Measurements from ENCODE around the gene SLC22A3. TPM values are rescaled to one million over a fixed set of nuclear protein-coding genes. Genes with fewer than 3 reads are reported as not detected.

SLC22A3 gene
- total RNA-seq, 1 experiment from 2014 or later: 8.1 TPM

DNA sequence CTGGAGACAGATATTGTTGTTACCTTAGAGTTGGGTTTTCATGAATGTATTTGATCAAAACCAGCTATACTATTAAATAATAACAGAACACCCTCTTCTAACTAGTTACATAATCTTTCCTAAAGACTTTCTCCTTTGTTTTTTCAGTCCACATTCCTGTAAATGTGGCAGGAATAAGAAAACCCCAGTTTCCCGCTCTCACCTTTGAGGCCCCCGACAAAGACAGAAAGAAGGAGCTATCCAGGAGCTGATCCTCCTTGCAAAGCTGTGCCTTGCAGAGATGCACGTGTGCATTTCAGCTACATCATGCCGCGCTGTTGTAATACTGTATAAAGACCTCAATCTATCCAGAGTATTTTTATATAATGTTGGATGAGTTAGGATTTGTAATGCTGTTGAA is 102.7 kb downstream of the SLC22A3 start:
- Mint-ChIP-seq H3K27me3 (ENCODE audit: unreplicated experiment) (no peaks in the 10 kb centered on the region), H3K9me3 (ENCODE audit: low read depth, unreplicated experiment) (peaks cover 5% of the 10 kb centered on the region), H3K4me1 (ENCODE audit: low read depth, unreplicated experiment) (no peaks in the 10 kb centered on the region), H3K36me3 (ENCODE audit: insufficient read depth, unreplicated experiment) (no peaks in the 10 kb centered on the region), H3K27ac (ENCODE audit: unreplicated experiment) (no peak overlapping the region), H3K4me3 (ENCODE audit: low read depth, unreplicated experiment) (no peak overlapping the region)
- no peak for TF ChIP-seq CTCF (IDR thresholded peaks at IDR 0.05; ENCODE audit: unreplicated experiment)
- BruUV-seq (replicated peaks): no TSS peak
- CTCF ChIA-PET: no interaction called here
- DNase-seq: no peak
- intact Hi-C loops (cut with micrococcal nuclease; ENCODE audit: unreplicated experiment): no loop called here

- intact Hi-C loops (cut with micrococcal nuclease; ENCODE audit: unreplicated experiment): no loop called here
- peaks cover 3% of the 10 kb centered on the region for H3K9me3 Mint-ChIP-seq (ENCODE audit: low read depth, unreplicated experiment)
- H3K27ac Mint-ChIP-seq (ENCODE audit: unreplicated experiment): no peak overlapping the region
- no peak for TF ChIP-seq CTCF (IDR thresholded peaks at IDR 0.05; ENCODE audit: unreplicated experiment)
- no peaks in the 10 kb centered on the region for H3K36me3 Mint-ChIP-seq (ENCODE audit: insufficient read depth, unreplicated experiment)
- BruUV-seq (replicated peaks): no TSS peak
- no peaks in the 10 kb centered on the region for H3K4me1 Mint-ChIP-seq (ENCODE audit: low read depth, unreplicated experiment)
- CTCF ChIA-PET: no interaction called here
- no peak overlapping the region for H3K4me3 Mint-ChIP-seq (ENCODE audit: low read depth, unreplicated experiment)
- DNase-seq: no peak
- no peaks in the 10 kb centered on the region for H3K27me3 Mint-ChIP-seq (ENCODE audit: unreplicated experiment)
Observed at GRCh38 chr6:160454303-160454702, 106.1 kb downstream of the SLC22A3 start.

DNA sequence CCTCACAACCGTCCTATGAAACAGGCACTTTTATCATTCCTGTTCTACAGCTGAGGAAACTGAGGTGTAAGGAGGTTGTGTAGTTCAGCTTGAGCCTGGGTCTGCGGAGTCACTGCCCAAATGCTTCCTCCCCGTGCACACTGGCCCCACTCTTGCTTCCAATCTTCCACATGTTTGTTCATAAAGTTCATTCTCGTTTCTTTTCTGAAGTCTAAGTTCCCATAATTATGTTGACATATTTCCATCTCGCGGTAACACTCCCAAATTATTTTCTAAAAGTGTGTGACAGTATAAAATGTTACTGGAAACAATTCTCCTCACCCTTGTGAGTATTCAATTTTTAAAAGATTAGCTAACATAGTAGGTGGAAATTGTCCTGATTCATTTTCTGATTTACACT is 106.9 kb downstream of the SLC22A3 start:
- Mint-ChIP-seq H3K9me3 (ENCODE audit: low read depth, unreplicated experiment) (no peaks in the 10 kb centered on the region), H3K4me3 (ENCODE audit: low read depth, unreplicated experiment) (no peak overlapping the region), H3K27ac (ENCODE audit: unreplicated experiment) (no peak overlapping the region), H3K4me1 (ENCODE audit: low read depth, unreplicated experiment) (no peaks in the 10 kb centered on the region), H3K27me3 (ENCODE audit: unreplicated experiment) (no peaks in the 10 kb centered on the region), H3K36me3 (ENCODE audit: insufficient read depth, unreplicated experiment) (no peaks in the 10 kb centered on the region)
- CTCF ChIA-PET: interaction anchor here (1.0 to 1.9 kb wide), 5 partner anchors 200 to 592 kb away, joined by 3 to 24 read pairs (median 11); no protein-coding TSS in a partner anchor
- intact Hi-C loops (cut with micrococcal nuclease; ENCODE audit: unreplicated experiment): loop anchor here (5.0 kb wide), 1 partner anchor 498 kb away; no protein-coding TSS in a partner anchor
- DNase-seq: no peak
- TF ChIP-seq CTCF (IDR thresholded peaks at IDR 0.05; ENCODE audit: unreplicated experiment): no peak
- BruUV-seq (replicated peaks): no TSS peak

DNA sequence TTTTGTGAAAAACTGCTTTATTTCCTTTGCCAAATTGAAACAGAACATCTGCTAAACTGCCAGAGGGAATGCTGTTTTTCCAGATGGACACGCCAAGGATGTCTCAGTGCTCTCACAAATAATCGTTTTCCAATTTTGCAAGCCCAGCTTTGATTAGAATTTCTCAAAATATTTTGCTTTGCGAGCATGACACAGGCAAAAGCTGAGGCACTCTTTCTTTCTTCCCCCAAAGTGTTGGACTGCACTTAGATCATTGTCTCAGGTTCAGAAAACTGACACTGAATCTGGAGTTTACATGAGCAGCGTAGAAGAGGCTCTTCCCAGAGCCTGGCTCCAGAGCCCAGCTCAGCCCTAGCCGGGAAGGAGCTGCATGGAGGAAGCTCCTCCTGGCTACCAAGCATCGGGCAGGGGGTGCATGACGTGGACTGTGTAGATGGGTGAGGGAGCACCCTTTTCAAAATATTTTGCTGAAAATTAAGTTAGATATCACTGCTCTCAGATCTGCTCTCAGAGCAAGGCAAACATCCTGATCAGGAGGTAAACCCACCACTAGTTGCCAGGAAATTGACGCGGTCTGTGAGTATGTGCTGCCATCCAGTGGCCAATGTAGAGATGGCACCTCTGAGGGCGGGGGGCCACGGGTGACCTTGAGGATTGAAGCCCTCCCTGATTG is 107.5 kb downstream of the SLC22A3 start:
- BruUV-seq (replicated peaks): no TSS peak
- peak; percentile 70 for DNase-seq
- TF ChIP-seq CTCF (IDR thresholded peaks at IDR 0.05; ENCODE audit: unreplicated experiment): peak; percentile 98
- CTCF ChIA-PET: interaction anchor here (1.0 to 1.9 kb wide), 5 partner anchors 201 to 592 kb away, joined by 3 to 24 read pairs (median 11); no protein-coding TSS in a partner anchor
- H3K9me3 Mint-ChIP-seq (ENCODE audit: low read depth, unreplicated experiment): no peaks in the 10 kb centered on the region
- no peak overlapping the region for H3K4me3 Mint-ChIP-seq (ENCODE audit: low read depth, unreplicated experiment)
- intact Hi-C loops (cut with micrococcal nuclease; ENCODE audit: unreplicated experiment): loop anchor here (1.0 to 5.0 kb wide), 6 partner anchors 79 to 592 kb away; no protein-coding TSS in a partner anchor
- H3K27me3 Mint-ChIP-seq (ENCODE audit: unreplicated experiment): no peaks in the 10 kb centered on the region
- H3K27ac Mint-ChIP-seq (ENCODE audit: unreplicated experiment): no peak overlapping the region
- no peaks in the 10 kb centered on the region for H3K36me3 Mint-ChIP-seq (ENCODE audit: insufficient read depth, unreplicated experiment)
- no peaks in the 10 kb centered on the region for H3K4me1 Mint-ChIP-seq (ENCODE audit: low read depth, unreplicated experiment)
